HepG2 (cell line): Measurements from ENCODE around the gene TBXA2R. TPM values are rescaled to one million over a fixed set of nuclear protein-coding genes. Genes with fewer than 3 reads are reported as not detected.

Source experiments
- CENPT ChIP-seq: sonication (generic); formaldehyde crosslinking; IDR thresholded peaks from 2 replicates; pipeline ENCODE4 v1.8.0; 2022; ENCODE audit warnings: low read depth, mild to moderate bottlenecking, moderate library complexity, missing genetic modification reagents
- DNMT3B ChIP-seq: conservative IDR thresholded peaks from 2 replicates; pipeline ENCODE4 v1.6.1; 2016; ENCODE audit warnings: missing biosample characterization, control low read depth
- JUND ChIP-seq: sonication (generic); formaldehyde crosslinking; IDR thresholded peaks from 2 replicates; pipeline ENCODE4 v1.8.0; 2022; ENCODE audit warnings: mild to moderate bottlenecking, missing genetic modification reagents
- MATR3 ChIP-seq: sonication (generic); formaldehyde crosslinking; IDR thresholded peaks from 2 replicates; pipeline ENCODE4 v1.4.0; 2020; ENCODE audit warnings: missing genetic modification reagents
- NFIB ChIP-seq: sonication (generic); formaldehyde crosslinking; IDR thresholded peaks from 2 replicates; pipeline ENCODE4 v1.9.0; 2021; ENCODE audit warnings: missing genetic modification reagents, mild to moderate bottlenecking, borderline replicate concordance
- PTBP1 ChIP-seq: fragments of 200-400 bp; formaldehyde crosslinking; IDR thresholded peaks from 2 replicates; pipeline ENCODE4 v1.6.1; 2018; ENCODE audit warnings: low read length, low read depth; ENCODE audit not compliant: poor library complexity, severe bottlenecking
- SMC3 ChIP-seq: IDR thresholded peaks from 2 replicates; pipeline ENCODE4 v1.6.1; 2011; ENCODE audit warnings: low read length, improper control_type of control experiment
- TBL1XR1 ChIP-seq: fragments of 150-350 bp; IDR thresholded peaks from 2 replicates; pipeline ENCODE4 v1.6.1; 2014; ENCODE audit warnings: borderline replicate concordance, low read length; ENCODE audit not compliant: partially characterized antibody
- WIZ ChIP-seq: sonication (generic); formaldehyde crosslinking; IDR thresholded peaks from 2 replicates; pipeline ENCODE4 v1.5.1; 2020; ENCODE audit warnings: mild to moderate bottlenecking, missing genetic modification reagents
- ZFP82 ChIP-seq: sonication (generic); formaldehyde crosslinking; IDR thresholded peaks from 2 replicates; pipeline ENCODE4 v1.5.1; 2020; ENCODE audit warnings: mild to moderate bottlenecking, missing genetic modification reagents, borderline replicate concordance
- ZNF777 ChIP-seq: sonication (generic); formaldehyde crosslinking; IDR thresholded peaks from 2 replicates; pipeline ENCODE4 v1.4.0; 2020; ENCODE audit warnings: missing genetic modification reagents
- ZSCAN22 ChIP-seq: sonication (generic); formaldehyde crosslinking; IDR thresholded peaks from 2 replicates; pipeline ENCODE4 v1.4.0; 2020; ENCODE audit warnings: mild to moderate bottlenecking, missing genetic modification reagents
- polyA plus RNA-seq, 8 experiments: library from polyadenylated mRNA; depleted of rRNA in 3 of 8; stranded (reverse) in 7 of 8; unstranded in 1 of 8; fragments of >200 nt; fragmentation: Illumina TruSeq in 4 of 8; extraction: Trizol in 4 of 8; gene quantifications; 2 replicates each; pipeline versions ENCODE4 v1.2.1 to v1.2.3, GENCODE V29; 2011 to 2016; ENCODE audit warnings: low read depth in 4 of 8, missing spikeins in 1 of 8, mixed read lengths in 1 of 8; ENCODE audit not compliant: insufficient read depth in 1 of 8
- total RNA-seq, 5 experiments: library from RNA; depleted of rRNA; stranded (reverse); fragments of >200 nt; fragmentation: Illumina TruSeq; extraction: Trizol; gene quantifications; 2 replicates each; pipeline ENCODE4 v1.2.3, GENCODE V29; 2016; ENCODE audit warnings: low read depth in 1 of 5
- TF ChIP-seq, protein P1 (sequence below): sonication (generic); formaldehyde crosslinking; IDR thresholded peaks from 2 replicates; pipeline ENCODE4 v1.8.0; 2022; ENCODE audit warnings: mild to moderate bottlenecking, missing genetic modification reagents, moderate library complexity
- TF ChIP-seq, protein P2 (sequence below): sonication (generic); formaldehyde crosslinking; IDR thresholded peaks from 2 replicates; pipeline ENCODE4 v1.8.1; 2023; ENCODE audit warnings: mild to moderate bottlenecking, missing genetic modification reagents
- TF ChIP-seq, protein P3 (sequence below): sonication (generic); formaldehyde crosslinking; IDR thresholded peaks from 2 replicates; pipeline ENCODE4 v1.4.0; 2020; ENCODE audit warnings: mild to moderate bottlenecking, missing genetic modification reagents, borderline replicate concordance
- TF ChIP-seq, protein P4 (sequence below): sonication (generic); formaldehyde crosslinking; IDR thresholded peaks from 2 replicates; pipeline ENCODE4 v1.5.1; 2020; ENCODE audit warnings: mild to moderate bottlenecking, missing genetic modification reagents, borderline replicate concordance

The TBXA2R gene
- total and polyA plus RNA-seq, 2 of the 13 experiments (the other 11 are each of a cell fraction or from before 2014, with no cell fraction given): 0.09 TPM; not detected in 1

DNA sequence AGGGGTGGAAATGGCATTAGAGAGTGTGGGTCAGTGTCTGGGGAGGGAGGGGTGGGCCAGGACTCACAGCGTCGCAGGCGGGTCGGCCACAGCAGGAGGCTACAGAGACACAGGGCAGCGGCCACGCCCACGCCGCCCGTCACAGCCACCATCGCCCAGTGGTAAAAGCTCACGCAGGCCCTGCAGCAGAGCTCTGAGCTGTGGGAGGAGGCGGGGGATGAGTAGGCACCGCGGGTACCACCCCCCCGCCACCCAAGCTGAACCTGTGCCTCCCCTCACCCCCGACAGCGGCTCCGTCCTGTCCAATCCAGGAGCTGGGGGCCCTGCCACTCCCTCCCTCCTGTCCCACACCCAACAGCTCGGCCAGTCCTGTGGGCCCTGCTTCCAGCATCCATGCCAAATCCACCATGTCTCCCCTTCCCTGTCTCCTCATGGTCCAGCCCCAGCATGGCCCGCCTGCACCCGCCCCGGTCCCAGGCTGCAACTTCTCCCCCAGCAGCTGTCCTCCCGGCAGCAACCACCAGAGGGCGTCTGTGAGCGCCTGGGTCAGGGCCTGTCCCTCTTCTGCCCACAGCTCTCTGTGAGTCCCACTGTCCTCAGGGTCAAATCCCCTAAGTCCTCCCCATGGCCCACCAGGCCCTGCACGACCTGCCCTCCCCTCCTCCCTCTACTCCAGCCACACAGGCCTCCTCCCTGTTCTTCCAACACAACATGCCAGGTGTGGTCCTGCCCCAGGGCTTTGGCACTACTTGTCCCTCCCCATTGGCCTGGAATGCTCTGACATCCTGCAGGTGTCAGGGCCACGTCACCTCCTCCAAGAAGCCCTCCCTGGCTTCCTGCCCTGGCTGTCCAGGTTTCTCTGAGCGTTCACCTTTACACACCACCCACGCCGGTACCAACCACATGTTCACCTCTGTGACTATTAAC, 61.7 kb downstream of the TBXA2R start (continued):
- TF ChIP-seq, protein P1, sequence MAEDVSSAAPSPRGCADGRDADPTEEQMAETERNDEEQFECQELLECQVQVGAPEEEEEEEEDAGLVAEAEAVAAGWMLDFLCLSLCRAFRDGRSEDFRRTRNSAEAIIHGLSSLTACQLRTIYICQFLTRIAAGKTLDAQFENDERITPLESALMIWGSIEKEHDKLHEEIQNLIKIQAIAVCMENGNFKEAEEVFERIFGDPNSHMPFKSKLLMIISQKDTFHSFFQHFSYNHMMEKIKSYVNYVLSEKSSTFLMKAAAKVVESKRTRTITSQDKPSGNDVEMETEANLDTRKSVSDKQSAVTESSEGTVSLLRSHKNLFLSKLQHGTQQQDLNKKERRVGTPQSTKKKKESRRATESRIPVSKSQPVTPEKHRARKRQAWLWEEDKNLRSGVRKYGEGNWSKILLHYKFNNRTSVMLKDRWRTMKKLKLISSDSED (CRISPR knock-in tag): no peak
- TF ChIP-seq JUND (CRISPR knock-in tag) (no peak), ZFP82 (CRISPR knock-in tag) (no peak), NFIB (CRISPR knock-in tag) (no peak), CENPT (CRISPR knock-in tag) (0 out of 2 replicates have a peak, but pooled peaks have one; percentile 34), WIZ (CRISPR knock-in tag) (no peak), MATR3 (no peak), ZSCAN22 (CRISPR knock-in tag) (peak; percentile 41; the same call in 1 of the 2 replicates), TBL1XR1 (no peak), SMC3 (peak; percentile 77), DNMT3B (no peak), PTBP1 (peak; percentile 18), ZNF777 (no peak)
- TF ChIP-seq, protein P2, sequence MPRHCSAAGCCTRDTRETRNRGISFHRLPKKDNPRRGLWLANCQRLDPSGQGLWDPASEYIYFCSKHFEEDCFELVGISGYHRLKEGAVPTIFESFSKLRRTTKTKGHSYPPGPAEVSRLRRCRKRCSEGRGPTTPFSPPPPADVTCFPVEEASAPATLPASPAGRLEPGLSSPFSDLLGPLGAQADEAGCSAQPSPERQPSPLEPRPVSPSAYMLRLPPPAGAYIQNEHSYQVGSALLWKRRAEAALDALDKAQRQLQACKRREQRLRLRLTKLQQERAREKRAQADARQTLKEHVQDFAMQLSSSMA (CRISPR knock-in tag): no peak
- TF ChIP-seq, protein P3, sequence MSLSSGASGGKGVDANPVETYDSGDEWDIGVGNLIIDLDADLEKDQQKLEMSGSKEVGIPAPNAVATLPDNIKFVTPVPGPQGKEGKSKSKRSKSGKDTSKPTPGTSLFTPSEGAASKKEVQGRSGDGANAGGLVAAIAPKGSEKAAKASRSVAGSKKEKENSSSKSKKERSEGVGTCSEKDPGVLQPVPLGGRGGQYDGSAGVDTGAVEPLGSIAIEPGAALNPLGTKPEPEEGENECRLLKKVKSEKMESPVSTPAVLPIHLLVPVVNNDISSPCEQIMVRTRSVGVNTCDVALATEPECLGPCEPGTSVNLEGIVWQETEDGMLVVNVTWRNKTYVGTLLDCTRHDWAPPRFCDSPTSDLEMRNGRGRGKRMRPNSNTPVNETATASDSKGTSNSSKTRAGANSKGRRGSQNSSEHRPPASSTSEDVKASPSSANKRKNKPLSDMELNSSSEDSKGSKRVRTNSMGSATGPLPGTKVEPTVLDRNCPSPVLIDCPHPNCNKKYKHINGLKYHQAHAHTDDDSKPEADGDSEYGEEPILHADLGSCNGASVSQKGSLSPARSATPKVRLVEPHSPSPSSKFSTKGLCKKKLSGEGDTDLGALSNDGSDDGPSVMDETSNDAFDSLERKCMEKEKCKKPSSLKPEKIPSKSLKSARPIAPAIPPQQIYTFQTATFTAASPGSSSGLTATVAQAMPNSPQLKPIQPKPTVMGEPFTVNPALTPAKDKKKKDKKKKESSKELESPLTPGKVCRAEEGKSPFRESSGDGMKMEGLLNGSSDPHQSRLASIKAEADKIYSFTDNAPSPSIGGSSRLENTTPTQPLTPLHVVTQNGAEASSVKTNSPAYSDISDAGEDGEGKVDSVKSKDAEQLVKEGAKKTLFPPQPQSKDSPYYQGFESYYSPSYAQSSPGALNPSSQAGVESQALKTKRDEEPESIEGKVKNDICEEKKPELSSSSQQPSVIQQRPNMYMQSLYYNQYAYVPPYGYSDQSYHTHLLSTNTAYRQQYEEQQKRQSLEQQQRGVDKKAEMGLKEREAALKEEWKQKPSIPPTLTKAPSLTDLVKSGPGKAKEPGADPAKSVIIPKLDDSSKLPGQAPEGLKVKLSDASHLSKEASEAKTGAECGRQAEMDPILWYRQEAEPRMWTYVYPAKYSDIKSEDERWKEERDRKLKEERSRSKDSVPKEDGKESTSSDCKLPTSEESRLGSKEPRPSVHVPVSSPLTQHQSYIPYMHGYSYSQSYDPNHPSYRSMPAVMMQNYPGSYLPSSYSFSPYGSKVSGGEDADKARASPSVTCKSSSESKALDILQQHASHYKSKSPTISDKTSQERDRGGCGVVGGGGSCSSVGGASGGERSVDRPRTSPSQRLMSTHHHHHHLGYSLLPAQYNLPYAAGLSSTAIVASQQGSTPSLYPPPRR (CRISPR knock-in tag): no peak
- TF ChIP-seq, protein P4, sequence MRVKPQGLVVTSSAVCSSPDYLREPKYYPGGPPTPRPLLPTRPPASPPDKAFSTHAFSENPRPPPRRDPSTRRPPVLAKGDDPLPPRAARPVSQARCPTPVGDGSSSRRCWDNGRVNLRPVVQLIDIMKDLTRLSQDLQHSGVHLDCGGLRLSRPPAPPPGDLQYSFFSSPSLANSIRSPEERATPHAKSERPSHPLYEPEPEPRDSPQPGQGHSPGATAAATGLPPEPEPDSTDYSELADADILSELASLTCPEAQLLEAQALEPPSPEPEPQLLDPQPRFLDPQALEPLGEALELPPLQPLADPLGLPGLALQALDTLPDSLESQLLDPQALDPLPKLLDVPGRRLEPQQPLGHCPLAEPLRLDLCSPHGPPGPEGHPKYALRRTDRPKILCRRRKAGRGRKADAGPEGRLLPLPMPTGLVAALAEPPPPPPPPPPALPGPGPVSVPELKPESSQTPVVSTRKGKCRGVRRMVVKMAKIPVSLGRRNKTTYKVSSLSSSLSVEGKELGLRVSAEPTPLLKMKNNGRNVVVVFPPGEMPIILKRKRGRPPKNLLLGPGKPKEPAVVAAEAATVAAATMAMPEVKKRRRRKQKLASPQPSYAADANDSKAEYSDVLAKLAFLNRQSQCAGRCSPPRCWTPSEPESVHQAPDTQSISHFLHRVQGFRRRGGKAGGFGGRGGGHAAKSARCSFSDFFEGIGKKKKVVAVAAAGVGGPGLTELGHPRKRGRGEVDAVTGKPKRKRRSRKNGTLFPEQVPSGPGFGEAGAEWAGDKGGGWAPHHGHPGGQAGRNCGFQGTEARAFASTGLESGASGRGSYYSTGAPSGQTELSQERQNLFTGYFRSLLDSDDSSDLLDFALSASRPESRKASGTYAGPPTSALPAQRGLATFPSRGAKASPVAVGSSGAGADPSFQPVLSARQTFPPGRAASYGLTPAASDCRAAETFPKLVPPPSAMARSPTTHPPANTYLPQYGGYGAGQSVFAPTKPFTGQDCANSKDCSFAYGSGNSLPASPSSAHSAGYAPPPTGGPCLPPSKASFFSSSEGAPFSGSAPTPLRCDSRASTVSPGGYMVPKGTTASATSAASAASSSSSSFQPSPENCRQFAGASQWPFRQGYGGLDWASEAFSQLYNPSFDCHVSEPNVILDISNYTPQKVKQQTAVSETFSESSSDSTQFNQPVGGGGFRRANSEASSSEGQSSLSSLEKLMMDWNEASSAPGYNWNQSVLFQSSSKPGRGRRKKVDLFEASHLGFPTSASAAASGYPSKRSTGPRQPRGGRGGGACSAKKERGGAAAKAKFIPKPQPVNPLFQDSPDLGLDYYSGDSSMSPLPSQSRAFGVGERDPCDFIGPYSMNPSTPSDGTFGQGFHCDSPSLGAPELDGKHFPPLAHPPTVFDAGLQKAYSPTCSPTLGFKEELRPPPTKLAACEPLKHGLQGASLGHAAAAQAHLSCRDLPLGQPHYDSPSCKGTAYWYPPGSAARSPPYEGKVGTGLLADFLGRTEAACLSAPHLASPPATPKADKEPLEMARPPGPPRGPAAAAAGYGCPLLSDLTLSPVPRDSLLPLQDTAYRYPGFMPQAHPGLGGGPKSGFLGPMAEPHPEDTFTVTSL (CRISPR knock-in tag): no peak
